Lower leg skin (tissue), 3 donors: ENCODE measurements around the gene TMEM125.

Experiments
- POLR2A ChIP-seq, 2 donors: fragments of 450-650 bp; IDR thresholded peaks; one replicate each; pipeline ENCODE4 v1.6.1; 2016 to 2017; ENCODE audit warnings: antibody characterized with exemption in 2 of 2, mild to moderate bottlenecking in 1 of 2, moderate library complexity in 1 of 2
- TF ChIP-seq, protein P1 (sequence below), 3 donors: fragments of 450-650 bp; IDR thresholded peaks; one replicate each; pipeline ENCODE4 v1.5.1; 2016; ENCODE audit warnings: antibody characterized with exemption in 3 of 3, mild to moderate bottlenecking in 3 of 3, moderate library complexity in 2 of 3

DNA sequence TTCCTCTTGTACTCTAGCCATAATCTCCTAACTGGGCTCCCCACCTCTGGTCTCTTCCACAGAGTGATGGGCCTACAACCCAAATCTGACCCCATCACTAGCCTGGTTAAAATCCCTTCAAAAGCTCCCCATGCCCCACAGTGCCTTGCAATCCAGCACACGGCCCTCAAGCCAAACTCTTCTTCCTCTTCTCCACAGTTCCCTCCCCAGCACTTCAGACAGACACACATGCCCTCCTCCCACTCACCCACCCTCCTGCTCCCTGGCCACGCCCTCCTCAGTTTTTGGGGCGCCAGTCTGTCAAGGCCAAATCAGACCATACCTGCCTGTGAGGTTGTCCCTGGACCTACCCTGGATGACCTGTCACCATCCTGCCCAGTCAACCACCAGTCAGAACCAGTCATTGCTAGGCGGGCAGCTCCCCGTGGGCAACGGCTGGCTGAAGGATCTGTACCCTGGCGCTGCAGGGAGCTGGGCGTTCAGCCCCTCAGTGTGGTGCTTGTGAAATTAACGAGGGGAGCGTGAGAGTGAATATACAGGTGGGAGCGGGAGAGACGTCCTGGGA is 14.8 kb downstream of the TMEM125 start:
- TF ChIP-seq, protein P1, sequence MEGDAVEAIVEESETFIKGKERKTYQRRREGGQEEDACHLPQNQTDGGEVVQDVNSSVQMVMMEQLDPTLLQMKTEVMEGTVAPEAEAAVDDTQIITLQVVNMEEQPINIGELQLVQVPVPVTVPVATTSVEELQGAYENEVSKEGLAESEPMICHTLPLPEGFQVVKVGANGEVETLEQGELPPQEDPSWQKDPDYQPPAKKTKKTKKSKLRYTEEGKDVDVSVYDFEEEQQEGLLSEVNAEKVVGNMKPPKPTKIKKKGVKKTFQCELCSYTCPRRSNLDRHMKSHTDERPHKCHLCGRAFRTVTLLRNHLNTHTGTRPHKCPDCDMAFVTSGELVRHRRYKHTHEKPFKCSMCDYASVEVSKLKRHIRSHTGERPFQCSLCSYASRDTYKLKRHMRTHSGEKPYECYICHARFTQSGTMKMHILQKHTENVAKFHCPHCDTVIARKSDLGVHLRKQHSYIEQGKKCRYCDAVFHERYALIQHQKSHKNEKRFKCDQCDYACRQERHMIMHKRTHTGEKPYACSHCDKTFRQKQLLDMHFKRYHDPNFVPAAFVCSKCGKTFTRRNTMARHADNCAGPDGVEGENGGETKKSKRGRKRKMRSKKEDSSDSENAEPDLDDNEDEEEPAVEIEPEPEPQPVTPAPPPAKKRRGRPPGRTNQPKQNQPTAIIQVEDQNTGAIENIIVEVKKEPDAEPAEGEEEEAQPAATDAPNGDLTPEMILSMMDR (IDR thresholded peaks at IDR 0.05), result no peak
- no peak for TF ChIP-seq POLR2A (IDR thresholded peaks at IDR 0.05)
